Left colon (tissue), 2 donors: ENCODE measurements around the gene CDCP1. TPM values are rescaled to one million over a fixed set of nuclear protein-coding genes. Genes with fewer than 3 reads are reported as not detected.

Source experiments
- ATAC-seq: fragments of 200-7000 bp; cut with Tn5 transposase; one replicate; pipeline ENCODE4 v1.9.1; 2020; ENCODE audit warnings: mild to moderate bottlenecking, moderate library complexity
- DNase-seq, 2 donors: peaks; one replicate each; pipeline ENCODE4 v3.0.0-alpha.2; 2020
- intact Hi-C, 2 donors: fragments of 100-400 bp; cut with DNase I in 1 of 2; cut with micrococcal nuclease in 1 of 2; formaldehyde crosslinking; loops; one replicate each; pipeline versions ENCODE4 v1.11.2 to v1.14.0; 2022; cut with DNase I, micrococcal nuclease
- total RNA-seq, 2 donors: library from RNA; stranded (reverse); fragmentation: NEBNext Ultra II Directional; extraction: Animal tissue kit (Norgen Biotek cat#: 25700); gene quantifications; one replicate each; pipeline ENCODE4 v1.2.1, GENCODE V29; 2021
- donor health status: DM: no; HTN: no; CAD: no.
- donor health status: DM: yes; HTN: yes; CAD: no.

Gene CDCP1
- total RNA-seq, 2 donors from 2014 or later: 89.3 to 97.0 TPM

- intact Hi-C loops: loop anchor here in 1 of 2 donors (10.0 kb wide), 1 partner anchor 175 kb away; the partner anchor contains the start of gene TMEM158
- ATAC-seq (peak; percentile 35), DNase-seq (no peak)
Observed at GRCh38 chr3:45049807-45050206, 96.4 kb downstream of the CDCP1 start.

- intact Hi-C loops: loop anchor here in 1 of 2 donors (10.0 kb wide), 1 partner anchor 177 kb away; the partner anchor contains the start of gene TMEM158
- ATAC-seq (no peak), DNase-seq (no peak)
Observed at GRCh38 chr3:45048244-45048643, 97.9 kb downstream of the CDCP1 start.

- ATAC-seq: no peak
- DNase-seq: no peak
- intact Hi-C loops: loop anchor here (5.0 to 10.0 kb wide), 3 partner anchors 168 to 453 kb away; partner anchors contain the start of gene TMEM158 (in 1 of the 2)
Observed at GRCh38 chr3:45043728-45044299, 102.4 kb downstream of the CDCP1 start.

- intact Hi-C loops: loop anchor here (5.0 to 10.0 kb wide), 3 partner anchors 170 to 455 kb away; partner anchors contain the start of gene TMEM158 (in 1 of the 2)
- no peak for ATAC-seq
- DNase-seq: no peak
Observed at GRCh38 chr3:45042162-45042561, 104.0 kb downstream of the CDCP1 start.

GRCh38 chr3:45041666-45042065 is 104.5 kb downstream of the CDCP1 start:
- intact Hi-C loops: loop anchor here (5.0 to 10.0 kb wide), 3 partner anchors 171 to 456 kb away; partner anchors contain the start of gene TMEM158 (in 1 of the 2)
- no peak for DNase-seq
- ATAC-seq: no peak

- intact Hi-C loops: loop anchor here in 1 of 2 donors (10.0 kb wide), 1 partner anchor 467 kb away; no protein-coding TSS in a partner anchor
- DNase-seq: peak; percentile 91 to 95
- peak; percentile 82 for ATAC-seq
Observed at GRCh38 chr3:45037720-45038455, 108.3 kb downstream of the CDCP1 start.

GRCh38 chr3:45035441-45036301 is 110.5 kb downstream of the CDCP1 start:
- DNase-seq: peak in 1 of 2 donors; percentile 44
- ATAC-seq: peak; percentile 33
- intact Hi-C loops: loop anchor here in 1 of 2 donors (10.0 kb wide), 1 partner anchor 469 kb away; no protein-coding TSS in a partner anchor

- ATAC-seq (peak; percentile 29), DNase-seq (peak; percentile 62 to 71)
- intact Hi-C loops: loop anchor here in 1 of 2 donors (10.0 kb wide), 1 partner anchor 470 kb away; no protein-coding TSS in a partner anchor
Observed at GRCh38 chr3:45034612-45035252, 111.4 kb downstream of the CDCP1 start.

GRCh38 chr3:45033791-45034190 is 112.4 kb downstream of the CDCP1 start:
- no peak for ATAC-seq
- DNase-seq: no peak
- intact Hi-C loops: loop anchor here in 1 of 2 donors (10.0 kb wide), 1 partner anchor 471 kb away; no protein-coding TSS in a partner anchor

Other genes starting within 250 kb of the CDCP1 start
- 100 to 1,000 TPM; 152 to 171 TPM for gene ZDHHC3, start 170.2 kb downstream of the CDCP1 start, total RNA-seq
- 10 to 100 TPM; 18.9 to 22.2 TPM for gene EXOSC7, start 170.1 kb downstream of the CDCP1 start, total RNA-seq
- gene CLEC3B, start 120.1 kb downstream of the CDCP1 start, total RNA-seq: 10 to 100 TPM; 13.7 to 19.2 TPM
- 10 to 100 TPM in 1 of 2 donors, 1 to 10 TPM in 1; 2.2 to 10.0 TPM for gene TMEM158, start 79.9 kb upstream of the CDCP1 start, total RNA-seq
- gene LARS2, start 242.2 kb upstream of the CDCP1 start, total RNA-seq: 10 to 100 TPM; 23.2 to 27.8 TPM